IPS-18c (cell line): ENCODE results near the gene NRXN3.

Experiments used
- H3K4me3 ChIP-seq: 2 replicates; pipeline ENCODE4 v1.7.0; 2013; ENCODE audit warnings: low read depth, mild to moderate bottlenecking, low read length, moderate library complexity; ENCODE audit not compliant: insufficient read depth
- H3K9me3 ChIP-seq: one replicate; pipeline ENCODE4 v1.6.1; 2013; ENCODE audit warnings: mild to moderate bottlenecking, low read length, moderate library complexity; ENCODE audit not compliant: control insufficient read depth, insufficient read depth

Gene NRXN3

DNA sequence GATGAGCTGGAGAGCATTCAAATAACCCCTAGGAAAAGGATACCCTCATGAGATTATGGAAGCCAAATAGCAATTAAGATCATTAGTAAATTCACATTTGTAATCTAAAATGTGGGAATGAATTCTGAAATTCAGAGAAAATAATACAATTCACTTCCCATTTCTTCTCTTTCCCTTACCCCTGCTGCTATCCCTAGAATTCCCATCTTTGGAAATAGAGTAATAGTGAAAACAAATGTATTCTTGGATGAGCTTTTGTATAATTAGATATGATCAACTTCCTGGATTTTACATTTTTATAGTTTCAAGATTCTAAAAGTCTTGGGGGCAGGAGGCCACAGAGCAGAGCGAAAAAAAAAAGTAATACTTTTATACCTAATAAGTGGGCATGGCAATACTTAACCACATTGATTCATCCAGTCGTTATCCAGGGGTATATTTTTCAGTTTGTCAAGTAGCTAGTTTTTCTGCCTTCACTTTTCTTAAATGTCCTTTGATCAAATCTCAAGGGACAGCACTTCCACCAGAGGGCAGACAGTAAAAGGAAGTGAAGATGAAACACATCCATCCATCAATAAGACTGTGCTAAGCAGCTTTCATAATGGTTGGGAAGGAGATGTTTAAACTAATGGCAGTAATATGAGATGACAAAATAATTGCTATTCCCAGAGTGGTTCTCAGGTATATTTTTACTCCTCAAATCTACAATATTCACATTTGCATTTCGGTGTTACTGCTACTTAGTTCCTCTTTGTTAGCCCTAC is 1639.9 kb downstream of the NRXN3 start:
- H3K4me3 ChIP-seq = no peak overlapping the region

DNA sequence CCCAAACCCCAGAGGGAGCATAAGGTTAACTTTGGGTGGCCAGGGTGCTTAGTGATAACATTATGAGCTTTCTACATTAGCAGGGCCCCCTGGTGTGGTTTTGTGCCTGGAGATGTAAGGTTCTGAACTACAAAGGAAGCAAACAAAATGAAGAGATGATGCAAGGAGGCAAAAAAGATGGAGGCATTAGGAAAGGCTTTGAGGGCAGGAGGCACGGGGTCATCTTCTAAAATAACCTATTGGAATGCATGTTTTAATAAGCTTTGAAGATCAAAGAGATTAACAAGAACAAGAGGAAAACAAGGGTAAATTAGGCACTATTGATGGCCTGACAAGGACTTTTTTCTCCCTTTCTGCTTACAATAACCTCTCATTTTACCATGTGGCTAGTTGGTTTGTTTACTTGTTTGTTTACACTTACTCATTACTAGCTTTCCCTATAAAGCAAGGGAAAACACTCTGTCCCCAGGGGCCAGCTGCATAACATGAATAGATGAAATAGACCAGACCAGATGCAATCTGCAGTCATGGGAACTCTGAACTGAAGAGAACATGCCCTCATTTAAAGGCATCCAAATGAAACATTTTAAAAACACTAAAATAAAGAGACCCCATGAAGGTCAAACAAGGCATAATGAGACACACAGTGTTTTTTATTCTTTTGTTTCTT is 1650.8 kb downstream of the NRXN3 start:
- Histone ChIP-seq H3K4me3 (no peak overlapping the region), H3K9me3 (no peaks in the 10 kb centered on the region)

More for the DNA sequence above, 1639.9 kb downstream of the NRXN3 start:
- no peaks in the 10 kb centered on the region for H3K9me3 ChIP-seq

GRCh38 chr14:79822034-79822433 is 1651.9 kb downstream of the NRXN3 start:
- Histone ChIP-seq H3K9me3 (no peaks in the 10 kb centered on the region), H3K4me3 (no peak overlapping the region)

DNA sequence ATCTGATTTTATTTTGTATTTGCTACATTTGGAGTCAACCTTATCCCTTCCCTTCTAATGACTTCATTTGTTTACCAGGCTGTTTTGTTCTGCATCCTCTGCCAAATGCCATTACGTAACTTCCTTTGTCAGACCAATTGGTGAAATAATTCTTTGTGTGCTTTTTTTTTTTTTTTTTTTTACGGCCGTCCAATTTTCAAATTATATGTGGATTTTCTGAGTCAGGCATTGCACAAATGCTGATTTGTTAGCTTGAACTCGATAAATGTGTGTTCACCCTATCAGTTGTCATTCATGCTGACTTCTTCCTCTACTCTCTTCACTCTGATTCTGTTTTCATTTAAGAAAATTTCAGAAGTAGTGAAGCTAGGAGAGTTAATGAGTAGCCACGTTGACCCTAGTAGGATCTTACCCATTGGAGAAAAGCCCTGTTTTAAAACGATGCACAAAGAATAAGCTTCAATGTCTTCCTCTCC is 1654.9 kb downstream of the NRXN3 start:
- no peak overlapping the region for H3K4me3 ChIP-seq
- H3K9me3 ChIP-seq = no peaks in the 10 kb centered on the region

GRCh38 chr14:79826362-79826761 is 1656.2 kb downstream of the NRXN3 start:
- Histone ChIP-seq H3K4me3 (no peak overlapping the region), H3K9me3 (no peaks in the 10 kb centered on the region)

GRCh38 chr14:79829405-79830166 is 1659.4 kb downstream of the NRXN3 start:
- Histone ChIP-seq H3K9me3 (no peaks in the 10 kb centered on the region), H3K4me3 (no peak overlapping the region)

GRCh38 chr14:79831195-79831892 is 1661.2 kb downstream of the NRXN3 start:
- no peak overlapping the region for H3K4me3 ChIP-seq

GRCh38 chr14:79833781-79834180 is 1663.6 kb downstream of the NRXN3 start:
- Histone ChIP-seq H3K9me3 (no peaks in the 10 kb centered on the region), H3K4me3 (no peak overlapping the region)

More at GRCh38 chr14:79831195-79831892, 1661.2 kb downstream of the NRXN3 start:
- H3K9me3 ChIP-seq = no peaks in the 10 kb centered on the region

DNA sequence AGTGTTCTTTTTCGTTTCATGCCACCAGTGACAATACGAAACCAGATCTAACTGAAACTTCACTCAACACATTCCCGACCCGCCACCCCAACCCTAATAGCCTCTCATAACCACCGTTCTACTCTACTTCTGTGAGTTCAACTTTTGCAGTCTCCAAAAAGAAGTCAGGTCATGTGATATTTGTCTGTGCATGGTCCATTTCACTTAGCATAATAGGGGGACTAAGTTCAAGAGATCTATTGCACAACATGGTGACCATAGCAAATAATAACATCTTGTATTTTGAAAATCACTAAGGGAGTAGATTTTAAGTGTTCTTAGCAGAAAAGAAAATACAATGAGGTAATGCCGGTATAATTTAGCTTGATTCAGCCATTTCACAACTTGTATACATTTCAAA is 1664.7 kb downstream of the NRXN3 start:
- Histone ChIP-seq H3K4me3 (no peak overlapping the region), H3K9me3 (no peaks in the 10 kb centered on the region)

DNA sequence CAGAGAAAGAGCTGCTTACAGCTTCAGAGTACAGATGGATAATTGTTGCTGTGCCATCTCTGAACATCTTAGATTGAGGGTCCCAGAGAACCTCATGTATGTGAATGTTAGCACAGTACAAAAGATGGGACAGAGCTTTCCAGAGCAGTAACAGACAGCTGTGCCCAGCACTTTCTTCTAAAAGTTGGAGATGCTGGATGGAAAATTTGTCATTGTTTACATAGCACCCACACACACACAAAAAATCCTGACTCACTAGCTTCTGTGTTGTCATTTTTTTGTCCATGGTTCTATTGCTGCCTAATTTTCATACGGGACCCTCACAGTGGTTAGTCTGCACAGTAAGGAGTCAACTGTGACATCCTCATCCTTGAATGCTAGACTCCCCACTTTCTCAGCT is 1666.4 kb downstream of the NRXN3 start:
- no peak overlapping the region for H3K4me3 ChIP-seq
- H3K9me3 ChIP-seq = no peaks in the 10 kb centered on the region

DNA sequence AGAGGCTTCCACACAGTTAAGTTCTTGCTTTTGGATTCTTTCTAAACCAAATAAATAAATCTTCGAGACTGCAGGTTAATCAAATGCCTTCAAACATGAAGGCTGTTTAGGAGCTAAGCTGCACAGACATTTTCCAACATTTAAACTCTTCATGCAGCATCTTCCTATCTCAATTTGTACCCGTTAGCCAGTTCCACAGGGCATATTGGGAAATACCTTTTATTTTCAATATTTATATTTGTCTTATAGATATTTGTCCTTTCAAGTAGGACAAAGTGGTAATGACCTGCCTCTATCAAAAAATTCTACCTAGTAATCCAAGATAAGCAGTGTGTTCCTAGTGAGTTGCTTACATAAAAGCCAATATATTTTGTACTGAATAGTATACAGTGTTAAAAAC is 1667.5 kb downstream of the NRXN3 start:
- Histone ChIP-seq H3K4me3 (no peak overlapping the region), H3K9me3 (no peaks in the 10 kb centered on the region)

DNA sequence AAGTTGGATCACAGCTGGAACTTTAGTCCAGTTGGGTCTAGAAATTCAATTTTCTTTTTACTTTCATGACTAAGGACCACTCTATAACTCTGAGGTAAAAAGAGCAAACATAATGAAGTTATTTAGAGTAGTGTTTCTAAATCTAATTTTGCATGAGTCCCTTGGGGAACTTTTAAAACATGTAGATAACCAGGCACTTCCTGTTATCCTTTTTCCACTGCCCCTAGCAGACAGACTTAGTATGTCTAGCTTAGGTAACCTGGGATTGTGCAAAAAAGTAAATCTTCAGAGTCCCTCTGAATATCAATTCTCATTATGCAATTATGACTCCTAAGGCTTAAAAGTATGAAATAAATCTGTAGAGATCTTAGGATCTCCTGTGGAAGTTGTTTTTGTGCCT is 1669.9 kb downstream of the NRXN3 start:
- H3K9me3 ChIP-seq = no peaks in the 10 kb centered on the region
- H3K4me3 ChIP-seq = no peak overlapping the region

GRCh38 chr14:79840831-79841230 is 1670.7 kb downstream of the NRXN3 start:
- H3K9me3 ChIP-seq = no peaks in the 10 kb centered on the region

GRCh38 chr14:79841433-79841832 is 1671.3 kb downstream of the NRXN3 start:
- H3K4me3 ChIP-seq = no peak overlapping the region
- H3K9me3 ChIP-seq = no peaks in the 10 kb centered on the region

More at GRCh38 chr14:79840831-79841230, 1670.7 kb downstream of the NRXN3 start:
- no peak overlapping the region for H3K4me3 ChIP-seq

GRCh38 chr14:79842270-79842669 is 1672.1 kb downstream of the NRXN3 start:
- Histone ChIP-seq H3K4me3 (no peak overlapping the region), H3K9me3 (no peaks in the 10 kb centered on the region)

- Histone ChIP-seq H3K4me3 (no peak overlapping the region), H3K9me3 (no peaks in the 10 kb centered on the region)
Observed at GRCh38 chr14:79852950-79853744, 1683.0 kb downstream of the NRXN3 start.
